GM12892 (cell line): ENCODE data around the gene PATJ.
"Not testable (repeated sequence)": the region's sequence is repeated elsewhere in the genome, so short reads cannot be mapped to it uniquely, and the experiment has no call there.

ENCODE experiments used
- POLR2A ChIP-seq: IDR thresholded peaks from 2 replicates; pipeline ENCODE4 v1.6.1; 2011; ENCODE audit warnings: low read depth, low read length, control low read depth
- TAF1 ChIP-seq: IDR thresholded peaks from 2 replicates; pipeline ENCODE4 v1.6.1; 2011; ENCODE audit warnings: low read depth, mild to moderate bottlenecking, control low read depth, low read length, borderline replicate concordance

DNA sequence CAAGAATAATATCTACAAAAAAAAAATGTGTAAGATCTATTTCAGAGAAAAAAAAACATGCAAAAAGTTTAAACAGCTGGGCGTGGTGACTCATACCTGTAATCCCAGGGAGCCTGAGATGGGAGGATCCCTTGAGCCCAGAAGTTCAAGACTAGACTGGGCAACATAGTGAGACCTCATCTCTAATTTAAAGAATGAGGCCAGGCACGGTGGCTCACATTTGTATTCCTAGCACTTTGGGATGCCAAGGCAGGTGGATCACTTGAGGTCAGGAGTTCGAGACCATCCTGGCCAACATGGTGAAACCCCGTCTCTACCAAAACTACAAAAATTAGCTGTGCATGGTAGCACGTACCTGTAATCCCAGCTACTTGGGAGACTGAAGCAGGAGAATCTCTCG is 443.0 kb downstream of the PATJ start:
- TF ChIP-seq POLR2A, TAF1: not testable (repeated sequence)
